Bronchus fibroblast of lung (primary cell): Measurements from ENCODE around the gene FMNL3. TPM values are rescaled to one million over a fixed set of nuclear protein-coding genes. Genes with fewer than 3 reads are reported as not detected.

Experiments
- total RNA-seq: library from RNA; depleted of rRNA; stranded (reverse); fragments of >200 nt; gene quantifications from 2 replicates; pipeline ENCODE4 v1.2.3, GENCODE V29; 2015

The FMNL3 gene, protein sequence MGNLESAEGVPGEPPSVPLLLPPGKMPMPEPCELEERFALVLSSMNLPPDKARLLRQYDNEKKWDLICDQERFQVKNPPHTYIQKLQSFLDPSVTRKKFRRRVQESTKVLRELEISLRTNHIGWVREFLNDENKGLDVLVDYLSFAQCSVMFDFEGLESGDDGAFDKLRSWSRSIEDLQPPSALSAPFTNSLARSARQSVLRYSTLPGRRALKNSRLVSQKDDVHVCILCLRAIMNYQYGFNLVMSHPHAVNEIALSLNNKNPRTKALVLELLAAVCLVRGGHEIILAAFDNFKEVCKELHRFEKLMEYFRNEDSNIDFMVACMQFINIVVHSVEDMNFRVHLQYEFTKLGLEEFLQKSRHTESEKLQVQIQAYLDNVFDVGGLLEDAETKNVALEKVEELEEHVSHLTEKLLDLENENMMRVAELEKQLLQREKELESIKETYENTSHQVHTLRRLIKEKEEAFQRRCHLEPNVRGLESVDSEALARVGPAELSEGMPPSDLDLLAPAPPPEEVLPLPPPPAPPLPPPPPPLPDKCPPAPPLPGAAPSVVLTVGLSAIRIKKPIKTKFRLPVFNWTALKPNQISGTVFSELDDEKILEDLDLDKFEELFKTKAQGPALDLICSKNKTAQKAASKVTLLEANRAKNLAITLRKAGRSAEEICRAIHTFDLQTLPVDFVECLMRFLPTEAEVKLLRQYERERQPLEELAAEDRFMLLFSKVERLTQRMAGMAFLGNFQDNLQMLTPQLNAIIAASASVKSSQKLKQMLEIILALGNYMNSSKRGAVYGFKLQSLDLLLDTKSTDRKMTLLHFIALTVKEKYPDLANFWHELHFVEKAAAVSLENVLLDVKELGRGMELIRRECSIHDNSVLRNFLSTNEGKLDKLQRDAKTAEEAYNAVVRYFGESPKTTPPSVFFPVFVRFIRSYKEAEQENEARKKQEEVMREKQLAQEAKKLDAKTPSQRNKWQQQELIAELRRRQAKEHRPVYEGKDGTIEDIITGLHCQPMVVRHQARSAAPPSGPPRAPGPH
- total RNA-seq, result 14.0 and 15.6 TPM in 2 replicates

DNA sequence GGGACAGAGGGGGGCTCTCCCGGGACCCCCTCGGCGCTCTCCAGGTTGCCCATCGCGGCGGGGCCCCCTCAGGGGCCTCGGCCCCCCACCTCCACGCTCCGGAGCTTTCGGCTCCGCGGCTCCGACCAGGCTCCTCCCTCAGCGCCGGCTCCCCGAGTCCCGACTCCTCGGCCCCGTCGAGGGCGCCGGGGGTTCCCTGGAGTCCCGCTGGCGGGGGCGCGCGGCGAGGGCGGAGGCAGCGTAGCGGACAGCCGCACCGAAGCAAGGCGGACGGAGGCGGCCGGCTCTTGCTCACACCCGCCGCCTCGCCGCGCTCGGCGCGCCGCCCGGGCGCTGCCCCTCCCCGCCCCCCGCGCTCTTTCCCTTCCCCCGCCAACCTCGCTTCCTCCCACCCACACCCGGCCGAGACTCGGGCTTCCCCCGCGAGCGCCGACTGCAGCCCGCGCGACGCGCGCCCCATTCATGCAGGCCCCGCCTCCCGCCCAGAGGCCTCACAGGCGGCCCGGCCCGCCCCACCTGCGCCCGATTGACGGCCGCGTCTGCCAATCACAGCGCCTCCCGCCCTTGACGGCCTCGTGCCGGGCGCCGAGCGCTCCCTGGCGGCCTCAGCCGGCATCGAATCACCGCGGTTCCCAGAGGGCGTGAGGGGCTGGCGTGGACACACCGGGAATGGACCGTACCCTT lies at the start of gene FMNL3:
TSS of gene FMNL3 (minus strand) at position 278 of the 684 bp plus-strand sequence. CDS start at position 53, 225 bp downstream.

GRCh38 chr12:49740930-49741881 lies 34.0 kb upstream of the FMNL3 start, which contains the start of gene TMBIM6:
Gene TMBIM6 (plus strand): TSS chr12:49741557. CDS start chr12:49752494, 10,937 bp downstream.

DNA sequence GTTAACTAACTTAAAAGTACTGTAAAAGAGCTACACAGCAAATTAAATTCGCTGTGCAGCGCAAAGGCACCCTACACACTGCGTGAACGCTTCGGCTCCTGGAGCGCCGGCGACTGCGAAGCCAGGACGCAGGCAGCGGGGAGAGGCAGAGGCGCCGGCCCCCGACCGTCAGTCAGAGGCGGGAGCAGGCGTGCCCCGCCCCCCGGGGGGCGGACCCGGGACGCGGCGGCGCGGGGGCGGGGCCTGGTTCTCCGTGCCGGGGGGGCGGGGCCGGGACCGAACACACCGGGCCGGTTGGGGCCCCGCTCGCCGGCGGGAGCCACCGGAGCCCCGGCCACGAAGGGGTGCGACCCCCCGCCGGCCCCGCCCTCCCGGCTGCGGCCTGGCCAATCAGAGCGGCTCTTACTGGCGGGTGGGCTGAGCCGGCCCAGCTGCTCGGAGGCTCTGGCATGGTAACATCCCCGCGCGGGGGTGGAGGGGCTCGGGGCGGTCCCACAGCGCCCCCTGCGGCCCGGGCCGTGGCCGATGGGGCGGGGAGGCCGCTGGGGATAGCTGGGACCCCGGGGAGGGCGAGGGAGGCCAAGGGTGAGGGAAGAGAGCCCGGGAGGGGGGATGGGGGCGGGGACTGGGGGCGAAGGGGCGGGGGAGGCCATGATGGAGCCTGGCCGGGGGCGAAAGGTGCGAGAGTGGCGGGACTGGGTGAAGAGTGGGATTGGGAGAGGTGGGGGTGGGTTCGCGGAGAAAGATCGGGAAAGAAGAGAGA lies 83.9 kb downstream of the FMNL3 start, which contains the start of gene PRPF40B:
TSS of gene PRPF40B (plus strand) at position 420 of the 763 bp plus-strand sequence. CDS start at position 450, 30 bp downstream.

DNA sequence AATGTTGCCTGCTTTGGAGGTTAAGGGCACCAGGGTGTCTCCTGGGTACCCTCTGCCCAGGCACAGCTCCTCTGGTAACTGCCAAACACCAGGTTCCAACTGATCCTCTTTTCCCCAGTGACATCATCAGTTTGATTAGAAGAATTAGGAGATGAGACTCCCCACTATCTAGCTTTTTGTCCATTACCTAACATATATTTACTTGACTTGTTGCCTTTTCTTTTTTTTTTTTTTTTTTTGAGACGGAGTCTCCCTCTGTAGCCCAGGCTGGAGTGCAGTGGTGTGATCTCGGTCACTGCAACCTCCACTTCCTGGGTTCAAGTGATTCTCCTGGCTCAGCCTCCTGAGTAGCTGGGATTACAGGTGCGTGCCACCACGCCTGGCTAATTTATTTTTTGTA lies 101.7 kb downstream of the FMNL3 start, which contains the start of gene FAM186B:
TSS of gene FAM186B (minus strand) at position 101 of the 400 bp plus-strand sequence. CDS start 162 bp downstream, outside the sequence.

Other genes with a start within 250 kb of the FMNL3 start
- 0.30 and 2.2 TPM in 2 replicates for gene KCNH3, start 168.4 kb downstream of the FMNL3 start, total RNA-seq
- gene MCRS1, start 139.3 kb downstream of the FMNL3 start, total RNA-seq, result 76.9 and 78.8 TPM in 2 replicates
- gene FAM186B, start 101.8 kb downstream of the FMNL3 start, total RNA-seq, result under 0.01 and 0.34 TPM in 2 replicates
- gene PRPF40B, start 83.8 kb downstream of the FMNL3 start, total RNA-seq, result 9.4 TPM in 2 replicates
- gene TMBIM6, start 34.2 kb upstream of the FMNL3 start, total RNA-seq, result 305 and 320 TPM in 2 replicates
- gene NCKAP5L, start 121.0 kb upstream of the FMNL3 start, total RNA-seq, result 17.1 and 18.9 TPM in 2 replicates
- gene BCDIN3D, start 135.7 kb upstream of the FMNL3 start, total RNA-seq, result 1.7 and 2.2 TPM in 2 replicates
- gene FAIM2, start 196.5 kb upstream of the FMNL3 start, total RNA-seq, result 0.15 and 2.5 TPM in 2 replicates
- gene AQP2, start 243.3 kb upstream of the FMNL3 start, total RNA-seq, result not detected in 2 replicates